ENCODE measurements around the gene TUFT1. TPM values are rescaled to one million over a fixed set of nuclear protein-coding genes. Genes with fewer than 3 reads are reported as not detected.
"Not testable (repeated sequence)": the region's sequence is repeated elsewhere in the genome, so short reads cannot be mapped to it uniquely, and the experiment has no call there.

Gene TUFT1
- total RNA-seq, 1 experiment from 2014 or later: 3.8 TPM

DNA sequence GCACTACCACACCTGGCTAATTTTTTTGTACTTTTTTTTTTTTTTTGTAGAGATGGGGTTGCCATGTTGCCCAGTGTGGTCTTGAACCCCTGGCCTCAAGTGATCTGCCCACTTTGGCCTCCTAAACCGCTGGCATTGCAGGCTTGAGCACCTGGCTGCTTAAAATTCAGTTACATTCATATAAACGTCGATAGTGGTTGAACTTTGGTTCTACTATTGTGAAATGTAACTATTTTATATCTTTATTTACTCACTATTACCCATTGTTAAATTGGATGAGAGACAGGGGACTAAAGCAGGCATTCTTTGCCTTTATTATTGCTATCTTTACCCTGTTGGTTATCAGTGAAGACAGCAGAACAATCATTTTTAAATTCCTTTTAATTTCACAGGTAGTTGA lies 77.9 kb downstream of the TUFT1 start:
- DNase-seq (ENCODE audit: low read depth): no peak

DNA sequence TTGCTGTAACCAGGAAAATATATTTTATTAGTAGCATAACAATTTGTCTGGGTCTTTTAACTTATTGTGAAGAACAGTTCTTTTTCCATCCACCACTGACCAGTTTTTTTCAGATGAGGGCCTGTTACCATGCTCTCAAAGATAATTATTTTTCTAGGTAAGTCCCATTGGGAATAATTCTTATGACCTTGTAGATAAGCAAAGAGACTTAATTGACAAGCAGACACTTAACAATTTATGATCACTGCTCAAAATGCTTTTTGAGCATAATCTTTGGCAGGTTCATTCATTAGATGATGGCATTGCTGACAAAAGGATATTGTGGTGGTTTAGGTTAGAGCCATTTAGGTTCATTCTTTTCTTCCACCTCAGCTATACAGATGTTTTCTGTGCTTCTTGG lies 78.4 kb downstream of the TUFT1 start:
- no peak for DNase-seq (ENCODE audit: low read depth)

DNA sequence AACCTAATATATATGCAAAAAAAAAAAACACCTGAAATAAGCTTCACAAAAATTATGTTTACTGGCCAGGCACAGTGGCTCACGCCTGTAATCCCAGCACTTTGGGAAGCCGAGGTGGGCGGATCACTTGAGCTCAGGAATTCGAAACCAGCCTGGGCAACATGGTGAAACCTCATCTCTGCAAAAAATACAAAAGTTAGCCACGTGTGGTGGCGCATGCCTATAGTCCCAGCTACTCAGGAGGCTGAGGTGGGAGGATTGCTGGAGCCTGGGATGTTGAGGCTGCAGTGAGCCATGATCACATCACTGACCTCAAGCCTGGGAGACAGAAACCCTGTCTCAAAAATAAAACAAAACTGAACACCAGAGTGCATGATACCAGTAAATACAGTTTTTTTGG lies 78.9 kb downstream of the TUFT1 start:
- not testable (repeated sequence) for DNase-seq (ENCODE audit: low read depth)

GRCh38 chr1:151619489-151620093 lies 79.5 kb downstream of the TUFT1 start:
- no peak for DNase-seq (ENCODE audit: low read depth)

GRCh38 chr1:151620286-151620685 lies 80.2 kb downstream of the TUFT1 start:
- DNase-seq (ENCODE audit: low read depth): no peak

- DNase-seq (ENCODE audit: low read depth): no peak
Measured at GRCh38 chr1:151621351-151621750, 81.2 kb downstream of the TUFT1 start.

DNA sequence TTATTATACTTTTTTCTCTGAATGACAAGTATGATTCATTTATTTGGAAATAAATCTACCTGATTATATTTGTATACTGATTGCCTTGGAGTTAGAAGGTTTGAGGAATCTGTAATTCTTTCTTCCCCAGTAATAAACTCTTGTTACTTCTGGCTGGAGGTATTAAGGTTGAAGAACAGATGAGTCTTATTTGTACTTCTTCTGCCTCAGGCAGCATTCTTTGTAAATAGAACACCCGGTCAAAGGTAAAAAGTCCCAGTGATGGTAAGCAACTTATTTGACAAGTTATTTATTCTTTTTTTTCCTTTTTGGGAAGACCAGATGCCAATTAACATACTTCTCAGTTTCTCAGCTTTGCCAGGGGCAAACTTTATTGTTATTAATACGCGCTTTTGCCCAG lies 84.7 kb downstream of the TUFT1 start:
- DNase-seq (ENCODE audit: low read depth): no peak

DNA sequence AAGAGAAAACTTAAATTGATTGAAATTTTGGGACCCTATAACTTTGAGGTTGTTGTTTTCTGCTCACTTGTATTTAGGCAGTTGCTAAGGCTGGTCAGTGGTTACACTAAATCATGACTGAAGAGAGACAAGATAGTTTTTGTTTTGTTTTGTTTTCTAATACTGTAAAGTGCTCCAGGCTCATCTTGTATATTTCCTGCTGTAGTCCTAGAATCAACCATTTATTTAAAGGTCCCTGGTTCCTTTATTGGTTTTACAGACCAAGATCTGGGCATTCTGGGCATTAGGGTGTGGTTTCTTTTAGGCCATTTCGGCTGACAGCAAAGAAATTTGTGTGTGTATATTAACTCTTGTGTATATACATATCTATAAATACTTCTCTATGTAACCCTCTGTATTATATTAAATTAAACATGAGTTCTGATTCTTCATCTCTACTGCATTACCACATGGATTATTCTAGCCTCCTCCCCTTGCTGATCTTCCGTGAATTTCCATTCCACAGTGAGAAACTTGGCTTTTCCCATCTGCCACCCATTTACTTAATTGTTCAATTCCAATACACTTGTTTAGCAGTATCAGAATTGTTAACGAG lies 86.7 kb downstream of the TUFT1 start:
- no peak for DNase-seq (ENCODE audit: low read depth)

DNA sequence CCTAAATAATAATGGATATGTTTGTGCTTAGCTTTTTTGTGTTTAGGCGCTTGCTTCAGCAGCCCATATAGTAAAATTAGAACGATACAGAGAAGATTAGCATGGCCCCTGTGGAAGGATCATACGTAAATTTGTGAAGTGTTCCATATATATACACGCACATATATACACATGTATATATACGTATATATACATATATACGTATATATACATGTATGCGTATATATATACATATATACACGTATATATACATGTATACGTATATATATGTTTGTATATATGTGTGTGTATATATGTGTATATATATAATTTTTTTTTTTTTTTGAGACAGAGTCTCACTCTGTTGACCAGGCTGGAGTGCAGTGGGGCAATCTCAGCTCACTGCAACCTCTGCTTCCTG lies 89.2 kb downstream of the TUFT1 start:
- DNase-seq (ENCODE audit: low read depth): no peak

Other genes with a start within 250 kb of the TUFT1 start
- gene PI4KB, start 212.9 kb upstream of the TUFT1 start, total RNA-seq (2014; rRNA removed; shearing (Covaris generic)): 26.4 and 28.4 TPM in 2 replicates
- 43.6 and 52.0 TPM in 2 replicates for gene RFX5, start 193.1 kb upstream of the TUFT1 start, total RNA-seq (2014; rRNA removed; shearing (Covaris generic))
- gene SELENBP1, start 167.6 kb upstream of the TUFT1 start, total RNA-seq (2014; rRNA removed; shearing (Covaris generic)): 5.1 and 5.2 TPM in 2 replicates
- 469 and 498 TPM in 2 replicates for gene PSMB4, start 140.7 kb upstream of the TUFT1 start, total RNA-seq (2014; rRNA removed; shearing (Covaris generic))
- gene POGZ, start 80.8 kb upstream of the TUFT1 start, total RNA-seq (2014; rRNA removed; shearing (Covaris generic)): 9.5 and 13.5 TPM in 2 replicates
- under 0.01 and 0.10 TPM in 2 replicates for gene CGN, start 28.9 kb upstream of the TUFT1 start, total RNA-seq (2014; rRNA removed; shearing (Covaris generic))
- gene SNX27, start 71.7 kb downstream of the TUFT1 start, total RNA-seq (2014; rRNA removed; shearing (Covaris generic)): 15.4 and 19.6 TPM in 2 replicates
- gene CELF3, start 176.5 kb downstream of the TUFT1 start, total RNA-seq (2014; rRNA removed; shearing (Covaris generic)): not detected in 2 replicates
- not detected in 2 replicates for gene RIIAD1, start 181.2 kb downstream of the TUFT1 start, total RNA-seq (2014; rRNA removed; shearing (Covaris generic))
- 101 and 156 TPM in 2 replicates for gene MRPL9, start 223.2 kb downstream of the TUFT1 start, total RNA-seq (2014; rRNA removed; shearing (Covaris generic))

Data from RPMI7951 (cell line).